K562 (cell line): ENCODE measurements around the gene GALNT7. TPM values are rescaled to one million over a fixed set of nuclear protein-coding genes. Genes with fewer than 3 reads are reported as not detected.
"Not testable (repeated sequence)": the region's sequence is repeated elsewhere in the genome, so short reads cannot be mapped to it uniquely, and the experiment has no call there.

Source experiments
- ATAC-seq: fragments of 200-7000 bp; cut with Tn5 transposase; 3 replicates; pipeline ENCODE4 v1.9.1; 2020; ENCODE audit warnings: moderate library complexity
- BruUV-seq: library from RNA; stranded (reverse); fragments of 400-500 nt; replicated peaks from 2 replicates; lab custom pipeline; 2021; lab: Mats Ljungman, UMichigan
- CTCF ChIA-PET: fragments of 300-600 bp; formaldehyde crosslinking; extraction: SDS; loops from one replicate; lab custom pipeline; 2021; ENCODE audit warnings: low intra/inter-chr PET ratio; lab: Yijun Ruan, JAX
- POLR2A ChIA-PET: fragments of 300-600, 350-650 bp; sonication (Branson Sonifier 250); formaldehyde crosslinking; extraction: SDS; loops from one replicate; lab custom pipeline; 2021; ENCODE audit warnings: antibody characterized with exemption, inconsistent platforms; lab: Yijun Ruan, JAX
- DNase-seq, 4 experiments: peaks; one replicate each; pipeline versions ENCODE4 v3.0.0 to v3.0.0-alpha.2; 2011 to 2018; ENCODE audit warnings: low spot score in 3 of 4, mixed read lengths in 3 of 4; ENCODE audit errors: extremely low read depth in 1 of 4
- FAIRE-seq: peaks from 2 replicates; lab custom pipeline; 2011; peaks lifted over from hg19 to GRCh38; lab: Jason Lieb, UNC
- H2AFZ ChIP-seq: 2 replicates; pipeline ENCODE4 v1.6.0; 2011; ENCODE audit warnings: low read depth, low read length, control low read depth, inconsistent platforms
- H3K27ac ChIP-seq: fragments of 200-600 bp; 3 replicates; pipeline ENCODE4 v1.8.0; 2011; ENCODE audit warnings: low read depth, mild to moderate bottlenecking, control low read depth, inconsistent platforms, low read length, moderate library complexity, mixed read lengths; ENCODE audit errors: extremely low read depth
- H3K27me3 ChIP-seq, 2 experiments: fragments of 300-600 bp in 1 of 2; 2 replicates in 1 of 2; 3 replicates in 1 of 2; pipeline versions ENCODE4 v1.6.0 to v1.8.0; 2011; ENCODE audit warnings: inconsistent platforms in 2 of 2, low read length in 2 of 2, mild to moderate bottlenecking in 1 of 2, mixed read lengths in 1 of 2, moderate library complexity in 1 of 2; ENCODE audit not compliant: control insufficient read depth in 2 of 2, insufficient read depth in 2 of 2
- H3K36me3 ChIP-seq: fragments of 300-600 bp; 3 replicates; pipeline ENCODE4 v1.8.0; 2011; ENCODE audit warnings: mild to moderate bottlenecking, low read length, inconsistent platforms; ENCODE audit not compliant: control insufficient read depth, insufficient read depth
- H3K4me1 ChIP-seq, 2 experiments: fragments of 200-600 bp in 1 of 2; replicated peaks in 1 of 2; 2 replicates in 1 of 2; 3 replicates in 1 of 2; pipeline versions ENCODE4 v1.5.1 to v1.8.0; 2011; ENCODE audit warnings: inconsistent platforms in 2 of 2, low read length in 2 of 2, mild to moderate bottlenecking in 1 of 2, mixed read lengths in 1 of 2, moderate library complexity in 1 of 2; ENCODE audit not compliant: control insufficient read depth in 2 of 2, insufficient read depth in 2 of 2
- H3K4me2 ChIP-seq: 2 replicates; pipeline ENCODE4 v1.6.1; 2011; ENCODE audit warnings: low read length, control low read depth, inconsistent platforms, mixed read lengths; ENCODE audit not compliant: insufficient read depth
- H3K4me3 ChIP-seq: fragments of 200-600 bp; sonication (generic), shearing (Covaris generic); 2 replicates; pipeline ENCODE4 v1.5.1; 2016; ENCODE audit warnings: control low read depth, inconsistent platforms
- H3K79me2 ChIP-seq: fragments of 200-600 bp; 3 replicates; pipeline ENCODE4 v1.8.0; 2011; ENCODE audit warnings: low read length, inconsistent platforms; ENCODE audit not compliant: control insufficient read depth, insufficient read depth
- H3K9ac ChIP-seq, 2 experiments: 2 replicates each; pipeline versions ENCODE4 v1.6.0 to v1.6.1; 2011; ENCODE audit warnings: low read depth in 2 of 2, low read length in 2 of 2, control low read depth in 1 of 2, inconsistent platforms in 1 of 2, mild to moderate bottlenecking in 1 of 2, mixed read lengths in 1 of 2; ENCODE audit not compliant: insufficient read depth in 1 of 2
- H3K9me1 ChIP-seq: one replicate; pipeline ENCODE4 v1.6.0; 2011; ENCODE audit warnings: inconsistent platforms, mild to moderate bottlenecking, low read length, moderate library complexity; ENCODE audit not compliant: control insufficient read depth, insufficient read depth
- H3K9me3 ChIP-seq: replicated peaks from 2 replicates; pipeline ENCODE4 v1.5.1; 2011; ENCODE audit warnings: low read depth, low read length, inconsistent platforms; ENCODE audit not compliant: control insufficient read depth, insufficient read depth
- H4K20me1 ChIP-seq: replicated peaks from 2 replicates; pipeline ENCODE4 v1.6.1; 2011; ENCODE audit warnings: low read length, inconsistent platforms, mixed read lengths; ENCODE audit not compliant: control insufficient read depth, insufficient read depth
- ATF1 ChIP-seq, 2 experiments: fragments of 450-650 bp in 1 of 2; IDR thresholded peaks; 2 replicates each; pipeline ENCODE4 v1.6.1; 2016; ENCODE audit warnings: missing compliant biosample characterization in 1 of 2, missing genetic modification characterization in 1 of 2
- CHD2 ChIP-seq: IDR thresholded peaks from 2 replicates; pipeline ENCODE4 v1.6.1; 2011; ENCODE audit warnings: low read depth, low read length
- LARP7 ChIP-seq: fragments of 450-650 bp; IDR thresholded peaks from 2 replicates; pipeline ENCODE4 v1.6.1; 2016
- PBX2 ChIP-seq, 2 experiments: IDR thresholded peaks in 1 of 2; conservative IDR thresholded peaks in 1 of 2; 2 replicates each; pipeline ENCODE4 v1.6.1; 2016; ENCODE audit warnings: low read depth in 2 of 2, mild to moderate bottlenecking in 1 of 2, missing compliant biosample characterization in 1 of 2, missing genetic modification characterization in 1 of 2, moderate library complexity in 1 of 2
- STAT6 ChIP-seq: sonication (generic); formaldehyde crosslinking; IDR thresholded peaks from 2 replicates; pipeline ENCODE4 v1.8.1; 2023; ENCODE audit warnings: mild to moderate bottlenecking, missing genetic modification reagents
- ZFX ChIP-seq: sonication (generic); formaldehyde crosslinking; IDR thresholded peaks from 2 replicates; pipeline ENCODE4 v1.8.0; 2022; ENCODE audit warnings: mild to moderate bottlenecking, missing genetic modification reagents, moderate library complexity
- WGBS: fragments of 100-300 bp; shearing (Covaris generic); methylation state at CpG from one replicate; pipeline ENCODE4 v1.1.6; 2016; ENCODE audit warnings: low coverage, mixed read lengths; ENCODE audit not compliant: insufficient coverage; ENCODE audit errors: missing lambda C conversion rate; 5-methylcytosine and 5-hydroxymethylcytosine counted together
- in situ Hi-C: fragments of 300-500 bp; cut with MboI; formaldehyde crosslinking; loops from 4 replicates; pipeline ENCODE4 v1.15.0; 2018; ENCODE audit warnings: inconsistent platforms, mixed read lengths
- intact Hi-C: fragments of 100-400 bp; cut with micrococcal nuclease; formaldehyde crosslinking; loops from 2 replicates; pipeline ENCODE4 v1.14.2; 2022
- polyA plus RNA-seq, 8 experiments: library from polyadenylated mRNA; depleted of rRNA in 4 of 8; stranded (reverse) in 5 of 8; unstranded in 3 of 8; fragments of >200 nt; fragmentation: Nextera tagmentation in 2 of 8; fragmentation: Illumina TruSeq in 1 of 8; extraction: Ambion mirVana in 2 of 8; extraction: Trizol in 1 of 8; gene quantifications; 2 replicates each; pipeline versions ENCODE4 v1.2.1 to v1.2.3, GENCODE V29; 2011 to 2014; ENCODE audit warnings: inconsistent platforms in 1 of 8, missing spikeins in 1 of 8
- total RNA-seq, 7 experiments: library from RNA; depleted of rRNA in 6 of 7; stranded (reverse); fragments of >200 nt in 6 of 7; fragmentation: Illumina TruSeq in 2 of 7; extraction: Trizol in 2 of 7; gene quantifications; 2 replicates each; pipeline versions ENCODE4 v1.2.1 to v1.2.3, GENCODE V29; 2011 to 2021; ENCODE audit warnings: low replicate concordance in 1 of 7
- TF ChIP-seq, protein P1 (sequence below), 2 experiments: fragments of 450-650 bp; IDR thresholded peaks; 2 replicates each; pipeline ENCODE4 v1.6.1; 2016

GALNT7 gene
- total and polyA plus RNA-seq, 9 of the 15 experiments (the other 6 are each of a cell fraction or from before 2014, with no cell fraction given), result 16.7 to 38.7 (median 31.1) TPM

GRCh38 chr4:173219126-173219437 is 50.5 kb downstream of the GALNT7 start (continued):
- not testable (repeated sequence) for TF ChIP-seq PBX2 (CRISPR knock-in tag; IDR thresholded peaks at IDR 0.05; ENCODE audit: low read depth); ATF1 (CRISPR knock-in tag; IDR thresholded peaks at IDR 0.05)
- TF ChIP-seq PBX2 (tag; conservative IDR thresholded peaks at IDR 0.05; ENCODE audit: low read depth) (peak; percentile 28; the same call in 1 of the 2 replicates), ATF1 (tag; IDR thresholded peaks at IDR 0.05) (0 out of 2 replicates have a peak, but pooled peaks have one; percentile 19)
- TF ChIP-seq, protein P1, sequence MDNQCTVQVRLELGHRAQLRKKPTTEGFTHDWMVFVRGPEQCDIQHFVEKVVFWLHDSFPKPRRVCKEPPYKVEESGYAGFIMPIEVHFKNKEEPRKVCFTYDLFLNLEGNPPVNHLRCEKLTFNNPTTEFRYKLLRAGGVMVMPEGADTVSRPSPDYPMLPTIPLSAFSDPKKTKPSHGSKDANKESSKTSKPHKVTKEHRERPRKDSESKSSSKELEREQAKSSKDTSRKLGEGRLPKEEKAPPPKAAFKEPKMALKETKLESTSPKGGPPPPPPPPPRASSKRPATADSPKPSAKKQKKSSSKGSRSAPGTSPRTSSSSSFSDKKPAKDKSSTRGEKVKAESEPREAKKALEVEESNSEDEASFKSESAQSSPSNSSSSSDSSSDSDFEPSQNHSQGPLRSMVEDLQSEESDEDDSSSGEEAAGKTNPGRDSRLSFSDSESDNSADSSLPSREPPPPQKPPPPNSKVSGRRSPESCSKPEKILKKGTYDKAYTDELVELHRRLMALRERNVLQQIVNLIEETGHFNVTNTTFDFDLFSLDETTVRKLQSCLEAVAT (IDR thresholded peaks at IDR 0.05), result peak in 1 of 2 experiments; percentile 39; a peak in 1 of 4 replicates

DNA sequence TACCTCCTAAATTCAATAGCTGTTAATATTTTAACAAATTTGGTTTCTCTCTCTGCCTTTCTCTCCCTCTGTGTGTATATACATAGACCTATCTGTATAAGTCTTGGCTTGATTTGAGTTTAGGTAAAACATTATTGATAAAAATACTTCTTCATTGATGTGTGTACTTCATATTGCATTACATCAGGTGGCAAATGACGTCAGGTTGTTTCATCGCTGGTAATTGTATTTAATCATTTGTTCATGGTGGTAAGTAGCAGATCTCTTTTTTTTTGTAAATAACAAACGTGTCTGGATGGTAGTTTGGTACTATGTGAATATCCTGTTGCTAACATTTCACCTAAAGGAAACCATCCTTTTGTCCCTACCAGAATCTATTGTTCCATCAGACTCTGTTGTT is 55.1 kb downstream of the GALNT7 start:
- intact Hi-C loops (no loop called here), in situ Hi-C loops (no loop called here)
- Histone ChIP-seq H3K9me1 (no peaks in the 10 kb centered on the region), H3K4me2 (no peak overlapping the region), H3K27me3 (no peaks in the 10 kb centered on the region), H3K36me3 (no peaks in the 10 kb centered on the region; the same call in 1 of the 3 replicates), H3K9ac (no peak overlapping the region), H3K9me3 (peaks cover 2% of the 10 kb centered on the region; the same call in 1 of the 2 replicates), H3K4me1 (peaks cover 0 to 14% of the 10 kb centered on the region in 2 experiments; a peak in 2 of 5 replicates), H4K20me1 (no peaks in the 10 kb centered on the region), H3K79me2 (peaks cover 71% of the 10 kb centered on the region), H3K4me3 (no peak overlapping the region), H3K27ac (no peak overlapping the region), H2AFZ (no peak overlapping the region)
- FAIRE-seq (no peak), DNase-seq (no peak), ATAC-seq (no peak)
- ChIA-PET POLR2A (interaction anchor here (1.4 kb wide), 1 partner anchor 10 kb away, joined by 4 read pairs; no protein-coding TSS in a partner anchor), CTCF (no interaction called here)
- TF ChIP-seq CHD2 (no peak), STAT6 (CRISPR knock-in tag) (no peak), LARP7 (no peak), ZFX (no peak)
- 91% methylated on average over 3 of the region's 3 CpGs for WGBS
- no TSS peak for BruUV-seq
